Skin epidermis (tissue), 12 donors: Measurements from ENCODE around the gene MBNL2.

Experiments used
- H3K27ac ChIP-seq, 21 experiments: fragments of 200-600 bp; sonication (generic) in 11 of 21; one replicate each; pipeline ENCODE4 v1.5.0; 2020; ENCODE audit warnings: mild to moderate bottlenecking in 3 of 21, inconsistent platforms in 2 of 21, moderate library complexity in 2 of 21
- H3K4me3 ChIP-seq, 7 experiments: fragments of 200-600 bp; sonication (generic) in 2 of 7; one replicate each; pipeline ENCODE4 v1.5.0; 2020; ENCODE audit warnings: inconsistent platforms in 2 of 7, mild to moderate bottlenecking in 2 of 7, moderate library complexity in 1 of 7

MBNL2 gene

GRCh38 chr13:97438856-97439595 lies 216.9 kb downstream of the MBNL2 start:
- no peak overlapping the region for H3K4me3 ChIP-seq
- no peak overlapping the region for H3K27ac ChIP-seq

GRCh38 chr13:97440598-97441170 lies 218.6 kb downstream of the MBNL2 start:
- Histone ChIP-seq H3K4me3 (no peak overlapping the region), H3K27ac (no peak overlapping the region)

DNA sequence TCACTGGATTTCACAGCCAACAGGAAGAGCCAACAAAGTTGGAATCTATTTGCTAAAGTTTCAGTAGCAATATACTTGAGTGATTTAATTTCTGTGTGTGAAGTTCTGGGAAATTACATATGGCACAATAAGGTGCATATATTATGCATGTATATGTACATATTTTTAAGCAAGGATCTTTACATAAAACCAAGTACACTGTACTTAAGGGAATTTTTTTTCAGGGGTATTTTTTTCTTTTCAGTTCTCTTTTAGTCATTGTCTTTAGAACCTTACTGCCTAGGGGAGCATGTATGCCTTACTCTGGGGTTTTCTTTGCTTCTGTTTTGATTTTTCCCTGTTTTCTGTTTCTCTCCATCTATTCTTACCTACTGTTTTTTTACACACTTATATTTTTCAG lies 219.2 kb downstream of the MBNL2 start:
- Histone ChIP-seq H3K27ac (no peak overlapping the region), H3K4me3 (no peak overlapping the region)
